ENCODE data around the gene PPP4R1.
"Not testable (repeated sequence)": the region's sequence is repeated elsewhere in the genome, so short reads cannot be mapped to it uniquely, and the experiment has no call there.

- TF ChIP-seq RELA (CRISPR knock-in tag; IDR thresholded peaks at IDR 0.05; ENCODE audit: borderline replicate concordance); CTCF (IDR thresholded peaks at IDR 0.05); FOXP1 (CRISPR knock-in tag; IDR thresholded peaks at IDR 0.05; ENCODE audit: borderline replicate concordance); PREB (CRISPR knock-in tag; IDR thresholded peaks at IDR 0.05; ENCODE audit: borderline replicate concordance); NFE2L1 (CRISPR knock-in tag; IDR thresholded peaks at IDR 0.05): not testable (repeated sequence)
Observed at GRCh38 chr18:9607111-9607510, 7.2 kb downstream of the PPP4R1 start.
